PC-3 (cell line): ENCODE data around the gene PLEKHG2.

ENCODE experiments used
- CTCF ChIP-seq: fragments of 300-600 bp; sonication (generic); conservative IDR thresholded peaks from 2 replicates; pipeline ENCODE4 v1.5.1; 2017; ENCODE audit warnings: antibody characterized with exemption, low read depth, mild to moderate bottlenecking, low read length
- EZH2 ChIP-seq: fragments of 300-600 bp; sonication (generic); IDR thresholded peaks from one replicate; pipeline ENCODE4 v1.6.1; 2017; ENCODE audit warnings: antibody characterized with exemption, mild to moderate bottlenecking, low read length; ENCODE audit not compliant: unreplicated experiment
- EZH2phosphoT487 ChIP-seq: fragments of 300-600 bp; sonication (generic); IDR thresholded peaks from 2 replicates; pipeline ENCODE4 v1.6.1; 2018; ENCODE audit warnings: mild to moderate bottlenecking, antibody characterized with exemption, low read length, borderline replicate concordance

- no peak for TF ChIP-seq CTCF
- no peak for TF ChIP-seq EZH2phosphoT487
- TF ChIP-seq EZH2, result no peak
Measured at GRCh38 chr19:39416152-39417120, 4.0 kb downstream of the PLEKHG2 start.
